ENCODE data around the gene SLC9C1. TPM values are rescaled to one million over a fixed set of nuclear protein-coding genes. Genes with fewer than 3 reads are reported as not detected.

SLC9C1 gene
- total and polyA plus RNA-seq, 2 donors (not counting 1 experiment from before 2014, with no cell fraction given), result under 0.01 TPM; not detected in 1

GRCh38 chr3:112175646-112176045 is 118.4 kb downstream of the SLC9C1 start:
- Histone ChIP-seq H3K4me2 (ENCODE audit: extremely low read depth, insufficient read depth, low read length) (no peak overlapping the region), H3K27me3 (ENCODE audit: control insufficient read depth, insufficient read depth, low read length) (no peaks in the 10 kb centered on the region), H4K20me1 (ENCODE audit: control insufficient read depth, extremely low read depth, insufficient read depth, low read length) (no peaks in the 10 kb centered on the region), H3K27ac (ENCODE audit: insufficient read depth, low read length) (no peak overlapping the region), H3K9ac (ENCODE audit: insufficient read depth, low read length) (no peak overlapping the region), H3K4me3 (replicated peaks in 1 of 4; ENCODE audit: control extremely low read depth in 1 of 4, insufficient read depth in 1 of 4, low read depth in 3 of 4, low read length in 4 of 4) (no peak overlapping the region), H3K79me2 (ENCODE audit: control insufficient read depth, insufficient read depth, low read length) (no peaks in the 10 kb centered on the region), H3K9me3 (ENCODE audit: control insufficient read depth, insufficient read depth, low read depth, low read length) (no peaks in the 10 kb centered on the region), H2AFZ (ENCODE audit: low read length) (no peak overlapping the region), H3K4me1 (ENCODE audit: control insufficient read depth, extremely low read depth, insufficient read depth, low read length) (no peaks in the 10 kb centered on the region), H3K36me3 (ENCODE audit: control insufficient read depth, insufficient read depth, low read length) (no peaks in the 10 kb centered on the region)
- TF ChIP-seq CTCF (conservative IDR thresholded peaks at IDR 0.05 in 1 of 2, IDR thresholded peaks at IDR 0.05 in 1 of 2; ENCODE audit: low read depth in 1 of 2, low read length in 2 of 2), result no peak
- TF ChIP-seq EZH2 (IDR thresholded peaks at IDR 0.05; ENCODE audit: low read length, missing control alignments), result no peak
- DNase-seq (ENCODE audit: low read depth in 2 of 2), result no peak

- Histone ChIP-seq H3K79me2 (ENCODE audit: control insufficient read depth, insufficient read depth, low read length) (no peaks in the 10 kb centered on the region), H3K4me2 (ENCODE audit: extremely low read depth, insufficient read depth, low read length) (no peak overlapping the region), H3K27ac (ENCODE audit: insufficient read depth, low read length) (no peak overlapping the region), H3K36me3 (ENCODE audit: control insufficient read depth, insufficient read depth, low read length) (no peaks in the 10 kb centered on the region), H2AFZ (ENCODE audit: low read length) (no peak overlapping the region), H3K27me3 (ENCODE audit: control insufficient read depth, insufficient read depth, low read length) (no peaks in the 10 kb centered on the region), H3K4me3 (replicated peaks in 1 of 4; ENCODE audit: control extremely low read depth in 1 of 4, insufficient read depth in 1 of 4, low read depth in 3 of 4, low read length in 4 of 4) (no peak overlapping the region), H3K9me3 (ENCODE audit: control insufficient read depth, insufficient read depth, low read depth, low read length) (no peaks in the 10 kb centered on the region), H4K20me1 (ENCODE audit: control insufficient read depth, extremely low read depth, insufficient read depth, low read length) (no peaks in the 10 kb centered on the region), H3K4me1 (ENCODE audit: control insufficient read depth, extremely low read depth, insufficient read depth, low read length) (no peaks in the 10 kb centered on the region), H3K9ac (ENCODE audit: insufficient read depth, low read length) (no peak overlapping the region)
- TF ChIP-seq EZH2 (IDR thresholded peaks at IDR 0.05; ENCODE audit: low read length, missing control alignments) (no peak), CTCF (conservative IDR thresholded peaks at IDR 0.05 in 1 of 2, IDR thresholded peaks at IDR 0.05 in 1 of 2; ENCODE audit: low read depth in 1 of 2, low read length in 2 of 2) (no peak)
- no peak for DNase-seq (ENCODE audit: low read depth in 2 of 2)
Measured at GRCh38 chr3:112175037-112175436, 119.0 kb downstream of the SLC9C1 start.

GRCh38 chr3:112171144-112171543 is 122.9 kb downstream of the SLC9C1 start:
- Histone ChIP-seq H3K9me3 (ENCODE audit: control insufficient read depth, insufficient read depth, low read depth, low read length) (no peaks in the 10 kb centered on the region), H3K4me2 (ENCODE audit: extremely low read depth, insufficient read depth, low read length) (no peak overlapping the region), H3K27me3 (ENCODE audit: control insufficient read depth, insufficient read depth, low read length) (no peaks in the 10 kb centered on the region), H3K27ac (ENCODE audit: insufficient read depth, low read length) (no peak overlapping the region), H3K4me1 (ENCODE audit: control insufficient read depth, extremely low read depth, insufficient read depth, low read length) (no peaks in the 10 kb centered on the region), H4K20me1 (ENCODE audit: control insufficient read depth, extremely low read depth, insufficient read depth, low read length) (no peaks in the 10 kb centered on the region), H3K79me2 (ENCODE audit: control insufficient read depth, insufficient read depth, low read length) (no peaks in the 10 kb centered on the region), H3K36me3 (ENCODE audit: control insufficient read depth, insufficient read depth, low read length) (no peaks in the 10 kb centered on the region), H3K9ac (ENCODE audit: insufficient read depth, low read length) (no peak overlapping the region), H2AFZ (ENCODE audit: low read length) (no peak overlapping the region), H3K4me3 (replicated peaks in 1 of 4; ENCODE audit: control extremely low read depth in 1 of 4, insufficient read depth in 1 of 4, low read depth in 3 of 4, low read length in 4 of 4) (no peak overlapping the region)
- TF ChIP-seq CTCF (conservative IDR thresholded peaks at IDR 0.05 in 1 of 2, IDR thresholded peaks at IDR 0.05 in 1 of 2; ENCODE audit: low read depth in 1 of 2, low read length in 2 of 2), result no peak
- DNase-seq (ENCODE audit: low read depth in 2 of 2), result no peak
